Activated CD8-positive, alpha-beta memory T cell treated with anti-CD3 and anti-CD28 coated beads, Interleukin-2, amount 10 ng/mL, durations not matched to agents 7 days and 5 days (primary cell): ENCODE measurements around the gene IL32. TPM values are rescaled to one million over a fixed set of nuclear protein-coding genes. Genes with fewer than 3 reads are reported as not detected.

ENCODE experiments used
- ATAC-seq: fragments of 150-1000 bp; cut with Tn5 transposase; one replicate; pipeline ENCODE4 v1.10.0; 2021; ENCODE audit warnings: moderate library complexity
- CTCF ChIA-PET: fragments of 350-600 bp; sonication (Branson Sonifier 250); formaldehyde crosslinking; loops from one replicate; lab custom pipeline; 2021; ENCODE audit warnings: antibody characterized with exemption; lab: Charles Lee
- DNase-seq: peaks from one replicate; pipeline ENCODE4 v3.0.0-alpha.2; 2020
- H3K27ac Mint-ChIP-seq: one replicate; pipeline ENCODE4 v1.8.0; 2021; ENCODE audit warnings: mild to moderate bottlenecking, mixed read lengths
- H3K27me3 Mint-ChIP-seq: one replicate; pipeline ENCODE4 v1.8.0; 2021; ENCODE audit warnings: mixed read lengths
- H3K36me3 Mint-ChIP-seq: one replicate; pipeline ENCODE4 v1.8.0; 2021; ENCODE audit warnings: mild to moderate bottlenecking, mixed read lengths
- H3K4me1 Mint-ChIP-seq: one replicate; pipeline ENCODE4 v1.8.0; 2021; ENCODE audit warnings: mixed read lengths
- H3K4me3 Mint-ChIP-seq: one replicate; pipeline ENCODE4 v1.8.0; 2021; ENCODE audit warnings: mild to moderate bottlenecking, moderate library complexity, mixed read lengths
- H3K9me3 Mint-ChIP-seq: one replicate; pipeline ENCODE4 v1.8.0; 2022; ENCODE audit warnings: low read depth, mixed read lengths
- total RNA-seq, 2 experiments: library from RNA; stranded (reverse); gene quantifications; one replicate each; pipeline ENCODE4 v1.2.3, GENCODE V29; 2021

Gene IL32
- total RNA-seq, 2 experiments from 2014 or later, result 2,870 to 3,468 TPM

DNA sequence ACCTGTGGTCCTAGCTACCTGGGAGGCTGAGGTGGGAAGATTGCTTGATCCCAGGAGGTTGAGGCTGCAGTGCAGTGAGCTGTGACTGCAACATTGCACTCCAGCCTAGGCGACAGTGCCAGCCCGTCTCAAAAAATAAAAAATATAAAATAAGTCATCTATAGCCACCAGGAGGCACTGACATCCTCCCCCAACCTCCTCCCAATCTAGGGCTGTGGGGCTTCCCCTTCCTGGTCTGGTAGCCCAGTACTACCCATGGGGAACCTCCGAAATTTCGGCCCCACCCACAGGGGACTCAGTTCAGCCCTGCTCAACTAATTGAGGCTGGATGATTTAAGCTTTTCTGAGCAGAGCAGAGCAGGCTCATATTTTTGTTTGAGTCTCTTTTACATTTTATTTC, 30.4 kb downstream of the IL32 start:
- Mint-ChIP-seq H3K36me3 (no peaks in the 10 kb centered on the region), H3K9me3 (no peaks in the 10 kb centered on the region), H3K27me3 (no peaks in the 10 kb centered on the region), H3K4me3 (no peak overlapping the region), H3K27ac (peak overlapping the region; percentile 65), H3K4me1 (peaks cover 54% of the 10 kb centered on the region)
- ATAC-seq (peak; percentile 72), DNase-seq (peak; percentile 89)
- CTCF ChIA-PET, result interaction anchor here (0.6 to 21.7 kb wide), 17 partner anchors 8 to 75 kb away, joined by 3 to 400 read pairs (median 5); partner anchors contain the start of genes IL32 and ZNF213

GRCh38 chr16:3096362-3096761, 30.9 kb downstream of the IL32 start:
- Mint-ChIP-seq H3K4me1 (peaks cover 54% of the 10 kb centered on the region), H3K4me3 (no peak overlapping the region)
- no peak for ATAC-seq

DNA sequence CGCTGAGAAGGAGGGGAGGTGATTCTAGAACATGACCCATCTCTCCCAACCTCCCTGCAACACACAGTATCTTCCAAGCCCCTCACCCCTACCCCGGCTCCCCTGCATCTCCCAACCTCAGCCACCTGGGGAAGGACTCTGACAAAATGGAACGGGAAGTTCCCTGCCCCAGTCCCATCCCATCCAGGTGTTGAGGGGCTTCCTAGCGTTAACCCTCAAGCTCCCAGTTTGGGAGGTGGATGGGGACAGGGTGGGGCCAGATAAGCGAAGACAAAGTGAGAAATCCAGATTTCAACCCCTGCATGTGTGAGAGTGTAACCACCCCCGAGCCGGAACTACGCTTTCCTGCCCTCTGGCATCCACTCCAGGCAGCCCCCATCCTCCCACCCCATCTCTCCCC, 31.8 kb downstream of the IL32 start:
- H3K27ac Mint-ChIP-seq, result no peak overlapping the region
- DNase-seq (no peak), ATAC-seq (no peak)
- CTCF ChIA-PET, result interaction anchor here (0.7 to 21.7 kb wide), 9 partner anchors 9 to 67 kb away, joined by 3 to 400 read pairs (median 22); partner anchors contain the start of gene ZNF213
- no peaks in the 10 kb centered on the region for H3K27me3 Mint-ChIP-seq
- no peaks in the 10 kb centered on the region for H3K36me3 Mint-ChIP-seq
- peaks cover 59% of the 10 kb centered on the region for H3K4me1 Mint-ChIP-seq
- H3K4me3 Mint-ChIP-seq, result no peak overlapping the region
- no peaks in the 10 kb centered on the region for H3K9me3 Mint-ChIP-seq

More at GRCh38 chr16:3096362-3096761, 30.9 kb downstream of the IL32 start:
- no peaks in the 10 kb centered on the region for H3K9me3 Mint-ChIP-seq
- no peaks in the 10 kb centered on the region for H3K27me3 Mint-ChIP-seq
- CTCF ChIA-PET, result interaction anchor here (0.8 to 21.7 kb wide), 12 partner anchors 9 to 74 kb away, joined by 3 to 400 read pairs (median 6); partner anchors contain the start of gene ZNF213
- no peak overlapping the region for H3K27ac Mint-ChIP-seq
- no peak for DNase-seq
- no peaks in the 10 kb centered on the region for H3K36me3 Mint-ChIP-seq

GRCh38 chr16:3098459-3099394, 33.3 kb downstream of the IL32 start, which contains the start of gene ZSCAN10:
ZSCAN10 (minus strand) TSS chr16:3099294; CDS start chr16:3092937, 6,357 bp downstream.
- Mint-ChIP-seq H3K4me1 (peaks cover 60% of the 10 kb centered on the region), H3K27me3 (no peaks in the 10 kb centered on the region), H3K9me3 (no peaks in the 10 kb centered on the region), H3K27ac (peak within 1 kb of the TSS; percentile 80), H3K4me3 (peak within 1 kb of the TSS; percentile 74), H3K36me3 (no peaks in the 10 kb centered on the region)
- DNase-seq (no peak), ATAC-seq (no peak)
- CTCF ChIA-PET, result interaction anchor here (0.8 to 21.7 kb wide), 11 partner anchors 11 to 69 kb away, joined by 3 to 400 read pairs (median 6); partner anchors contain the start of genes IL32 and ZNF213

DNA sequence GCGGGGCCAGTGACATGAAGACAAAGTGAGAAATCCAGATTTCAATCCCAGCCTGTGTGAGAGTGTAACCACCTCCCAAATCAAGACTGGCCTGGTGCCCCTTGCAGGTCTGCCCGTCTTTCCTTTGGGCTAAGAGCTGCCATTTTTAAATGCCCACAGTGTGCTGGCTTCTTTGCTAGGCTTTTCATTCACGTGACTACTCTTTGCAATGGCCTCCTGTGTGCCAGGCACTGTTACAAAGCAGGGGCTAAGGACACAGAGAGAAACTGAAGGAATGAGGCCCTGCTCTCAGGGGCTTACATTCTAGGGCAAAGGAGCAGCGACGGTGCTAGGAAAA, 33.9 kb downstream of the IL32 start:
- Mint-ChIP-seq H3K27ac (no peak overlapping the region), H3K36me3 (no peaks in the 10 kb centered on the region), H3K4me3 (no peak overlapping the region), H3K9me3 (no peaks in the 10 kb centered on the region), H3K4me1 (peaks cover 57% of the 10 kb centered on the region), H3K27me3 (no peaks in the 10 kb centered on the region)
- CTCF ChIA-PET, result interaction anchor here (0.8 to 21.7 kb wide), 7 partner anchors 12 to 69 kb away, joined by 3 to 400 read pairs (median 18); partner anchors contain the start of genes IL32 and ZNF213
- DNase-seq (no peak), ATAC-seq (no peak)

DNA sequence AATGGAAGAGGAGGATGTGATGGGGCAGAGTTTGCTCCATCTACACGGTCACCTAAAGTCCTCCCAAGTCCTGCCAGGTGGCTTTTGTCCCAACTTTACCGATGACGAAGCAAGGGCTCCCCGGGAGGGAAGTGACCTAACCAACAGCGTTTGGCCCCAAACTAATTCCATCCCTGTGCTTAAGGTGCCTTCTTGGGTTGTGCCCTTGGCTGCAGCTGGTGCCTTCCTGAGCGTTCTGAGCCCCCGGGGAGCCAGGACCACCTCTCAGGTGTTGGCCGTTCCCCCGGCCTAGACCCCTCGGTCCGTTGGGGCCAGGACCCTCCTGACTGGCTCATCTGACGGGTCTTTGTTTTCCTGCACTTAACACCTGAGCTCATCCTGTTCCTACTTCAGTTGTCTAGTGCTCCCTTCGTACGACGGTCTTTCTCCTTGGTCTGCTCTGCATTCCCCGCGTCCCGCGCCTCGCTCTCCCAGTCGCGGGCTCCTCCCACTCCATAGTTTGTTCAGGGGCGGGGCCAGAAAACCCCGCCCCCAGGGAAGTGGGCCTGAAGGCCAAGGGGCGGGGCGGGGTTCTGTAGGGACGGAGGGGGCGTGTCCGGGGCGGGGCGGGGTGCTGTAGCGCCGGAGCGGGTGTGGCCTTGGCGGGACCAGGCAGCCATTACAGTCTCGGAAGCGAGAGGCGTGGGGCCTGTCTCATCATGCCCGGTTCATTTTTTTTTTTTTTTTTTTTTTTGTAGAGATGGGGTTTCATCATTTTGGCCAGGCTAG, 34.5 kb downstream of the IL32 start:
- CTCF ChIA-PET, result interaction anchor here (0.8 to 21.7 kb wide), 9 partner anchors 7 to 70 kb away, joined by 3 to 400 read pairs (median 18); partner anchors contain the start of genes IL32 and ZNF213
- ATAC-seq (peak; percentile 93), DNase-seq (peak; percentile 97)
- Mint-ChIP-seq H3K27ac (peak overlapping the region; percentile 80), H3K9me3 (no peaks in the 10 kb centered on the region), H3K36me3 (no peaks in the 10 kb centered on the region), H3K27me3 (no peaks in the 10 kb centered on the region), H3K4me3 (peak overlapping the region; percentile 74), H3K4me1 (peaks cover 51% of the 10 kb centered on the region)

GRCh38 chr16:3101018-3101840, 35.8 kb downstream of the IL32 start:
- H3K27me3 Mint-ChIP-seq, result no peaks in the 10 kb centered on the region
- H3K4me3 Mint-ChIP-seq, result peak overlapping the region; percentile 50
- H3K4me1 Mint-ChIP-seq, result peaks cover 48% of the 10 kb centered on the region
- H3K9me3 Mint-ChIP-seq, result no peaks in the 10 kb centered on the region
- no peaks in the 10 kb centered on the region for H3K36me3 Mint-ChIP-seq
- peak overlapping the region; percentile 79 for H3K27ac Mint-ChIP-seq
- CTCF ChIA-PET, result interaction anchor here (0.6 to 21.7 kb wide), 17 partner anchors 8 to 71 kb away, joined by 3 to 400 read pairs (median 4); partner anchors contain the start of genes IL32 and ZNF213
- DNase-seq (peak; percentile 64), ATAC-seq (no peak)

GRCh38 chr16:3101841-3102470, 36.5 kb downstream of the IL32 start:
- DNase-seq (no peak), ATAC-seq (no peak)
- H3K4me1 Mint-ChIP-seq, result peaks cover 44% of the 10 kb centered on the region
- peak overlapping the region; percentile 6 for H3K4me3 Mint-ChIP-seq
- H3K27me3 Mint-ChIP-seq, result no peaks in the 10 kb centered on the region
- peak overlapping the region; percentile 32 for H3K27ac Mint-ChIP-seq
- CTCF ChIA-PET, result interaction anchor here (0.9 to 21.7 kb wide), 12 partner anchors 9 to 64 kb away, joined by 3 to 400 read pairs (median 6); partner anchors contain the start of genes IL32 and ZNF213
- H3K9me3 Mint-ChIP-seq, result no peaks in the 10 kb centered on the region
- H3K36me3 Mint-ChIP-seq, result no peaks in the 10 kb centered on the region

DNA sequence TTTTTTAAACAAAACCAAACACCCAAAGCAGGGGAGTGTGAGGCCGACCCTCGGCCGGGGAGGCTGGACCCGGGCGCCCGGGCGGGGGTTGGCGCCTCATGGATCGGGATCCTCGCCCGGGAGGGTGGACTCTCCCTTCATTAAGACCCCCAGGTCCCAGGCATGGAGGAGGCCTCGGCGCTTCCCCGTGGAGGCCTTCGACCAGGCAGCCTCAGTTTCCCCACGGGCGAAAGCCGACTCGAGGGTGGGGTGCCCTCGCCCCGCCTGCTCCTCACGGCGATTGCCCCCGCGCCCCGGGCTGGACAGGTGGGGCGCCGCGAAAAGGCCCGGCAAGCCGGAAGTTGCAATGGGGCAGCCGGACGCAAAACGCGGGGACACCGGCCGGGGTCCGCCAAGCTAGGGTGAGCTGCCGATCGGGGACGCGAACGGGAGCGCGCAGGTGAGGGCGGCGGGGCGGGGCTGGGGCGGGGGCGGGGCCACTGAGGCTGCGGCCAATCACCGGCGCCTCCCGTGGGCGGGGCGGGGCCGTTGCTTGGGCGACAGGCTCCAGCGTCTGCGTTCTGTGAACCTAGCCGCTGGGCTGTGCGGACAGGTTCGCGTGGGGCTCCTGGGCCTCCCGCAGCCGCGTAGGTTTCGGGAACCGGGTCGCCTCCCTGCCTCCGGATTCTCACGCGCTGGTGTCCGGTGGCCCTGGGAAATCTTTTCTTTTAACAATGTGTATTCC, 40.9 kb downstream of the IL32 start:
- peak; percentile 95 for ATAC-seq
- no peaks in the 10 kb centered on the region for H3K9me3 Mint-ChIP-seq

DNA sequence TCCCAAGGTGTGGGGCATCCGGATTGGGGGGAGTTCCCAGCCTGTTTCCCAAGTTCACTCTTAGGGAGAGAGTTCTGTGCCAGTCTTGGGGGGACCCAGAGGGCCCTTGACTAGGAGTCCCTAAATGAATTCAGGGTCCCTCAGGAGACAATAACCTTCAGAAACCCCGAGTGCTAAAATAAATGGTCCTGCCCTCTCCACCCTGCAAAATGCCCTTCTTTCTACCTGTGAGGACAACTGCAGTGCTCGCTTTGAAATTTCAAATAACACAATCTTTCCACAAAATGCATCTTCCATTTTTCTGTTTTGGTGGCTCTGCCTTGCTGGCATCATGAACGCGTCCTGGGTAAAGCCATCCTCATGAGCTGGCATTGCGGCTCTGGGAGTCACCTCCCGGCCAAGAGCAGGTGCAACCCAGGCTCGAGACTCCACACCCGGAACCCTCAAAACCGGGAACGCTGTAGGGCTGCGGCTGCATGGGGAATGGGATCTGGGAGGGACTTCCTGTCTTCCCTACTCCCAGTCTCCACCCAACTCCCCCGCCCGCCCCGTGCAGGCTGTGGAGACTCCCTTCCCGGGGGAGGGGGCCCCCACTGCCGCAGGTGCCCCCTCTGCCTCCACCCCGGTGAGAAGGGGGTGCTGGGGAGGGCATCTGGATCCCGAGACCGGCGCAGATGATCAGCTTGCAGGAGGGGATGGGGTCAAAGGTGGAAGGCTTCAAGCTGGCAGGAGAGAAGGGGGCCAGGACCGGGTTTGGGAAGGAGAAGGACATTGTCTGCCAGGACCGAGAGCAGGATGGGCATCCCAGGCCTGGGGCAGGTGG, 46.8 kb downstream of the IL32 start, which contains the start of gene ZNF205:
Gene ZNF205, plus strand, starts transcription at position 529 of the 823 bp plus-strand sequence. CDS start 845 bp downstream, outside the sequence.
- H3K27me3 Mint-ChIP-seq, result peaks cover 19% of the 10 kb centered on the region
- CTCF ChIA-PET, result interaction anchor here (1.1 to 1.6 kb wide), 3 partner anchors 13 to 54 kb away, joined by 3 to 7 read pairs (median 3); partner anchors contain the start of gene ZSCAN10
- peaks cover 3% of the 10 kb centered on the region for H3K4me1 Mint-ChIP-seq
- no peak within 1 kb of the TSS for H3K4me3 Mint-ChIP-seq
- H3K36me3 Mint-ChIP-seq, result no peaks in the 10 kb centered on the region
- H3K9me3 Mint-ChIP-seq, result no peaks in the 10 kb centered on the region
- ATAC-seq (no peak), DNase-seq (no peak)
- no peak within 1 kb of the TSS for H3K27ac Mint-ChIP-seq

More for the DNA sequence above, 40.9 kb downstream of the IL32 start:
- H3K4me1 Mint-ChIP-seq, result peaks cover 18% of the 10 kb centered on the region
- peak overlapping the region; percentile 70 for H3K4me3 Mint-ChIP-seq
- no peaks in the 10 kb centered on the region for H3K36me3 Mint-ChIP-seq
- H3K27me3 Mint-ChIP-seq, result peaks cover 3% of the 10 kb centered on the region
- CTCF ChIA-PET, result interaction anchor here (0.9 to 21.7 kb wide), 9 partner anchors 10 to 83 kb away, joined by 3 to 400 read pairs (median 8); partner anchors contain the start of genes HCFC1R1, THOC6 and ZNF213
- peak overlapping the region; percentile 91 for H3K27ac Mint-ChIP-seq
- peak; percentile 97 for DNase-seq
